Liver (tissue), 9 donors: Measurements from ENCODE around the gene PPIE. TPM values are rescaled to one million over a fixed set of nuclear protein-coding genes. Genes with fewer than 3 reads are reported as not detected.

Experiments
- DNase-seq: peaks from one replicate; pipeline ENCODE4 v3.0.0-alpha.2; 2017; ENCODE audit warnings: low spot score
- H3K27ac ChIP-seq, 2 donors: one replicate each; pipeline ENCODE4 v1.7.0; 2013; ENCODE audit warnings: inconsistent platforms in 2 of 2, low read length in 2 of 2, control low read depth in 1 of 2, low read depth in 1 of 2, mild to moderate bottlenecking in 1 of 2
- H3K27me3 ChIP-seq, 4 donors: one replicate each; pipeline versions ENCODE4 v1.6.1 to v1.7.0; 2013; ENCODE audit warnings: low read length in 3 of 4, inconsistent platforms in 1 of 4, mild to moderate bottlenecking in 1 of 4, moderate library complexity in 1 of 4; ENCODE audit not compliant: control insufficient read depth in 4 of 4, insufficient read depth in 4 of 4
- H3K36me3 ChIP-seq, 4 donors: one replicate each; pipeline versions ENCODE4 v1.6.1 to v1.7.0; 2013; ENCODE audit warnings: low read length in 3 of 4, mild to moderate bottlenecking in 3 of 4, low read depth in 1 of 4, moderate library complexity in 1 of 4; ENCODE audit not compliant: control insufficient read depth in 4 of 4, insufficient read depth in 3 of 4
- H3K4me1 ChIP-seq, 4 donors: one replicate each; pipeline versions ENCODE4 v1.6.1 to v1.7.0; 2013; ENCODE audit warnings: low read length in 3 of 4, mild to moderate bottlenecking in 3 of 4, moderate library complexity in 1 of 4; ENCODE audit not compliant: control insufficient read depth in 4 of 4, insufficient read depth in 4 of 4
- H3K4me3 ChIP-seq, 3 donors: one replicate each; pipeline versions ENCODE4 v1.6.1 to v1.7.0; 2013; ENCODE audit warnings: low read length in 3 of 3, control low read depth in 1 of 3, low read depth in 1 of 3, mild to moderate bottlenecking in 1 of 3
- H3K9ac ChIP-seq, 2 donors: one replicate each; pipeline ENCODE4 v1.7.0; 2013; ENCODE audit warnings: low read length in 2 of 2, mild to moderate bottlenecking in 2 of 2, moderate library complexity in 2 of 2, control low read depth in 1 of 2, low read depth in 1 of 2
- H3K9me3 ChIP-seq, 4 donors: one replicate each; pipeline versions ENCODE4 v1.6.1 to v1.7.0; 2013; ENCODE audit warnings: low read length in 3 of 4; ENCODE audit not compliant: control insufficient read depth in 4 of 4
- CTCF ChIP-seq: fragments of 150-350 bp; IDR thresholded peaks from 2 replicates; pipeline ENCODE4 v1.5.1; 2017; ENCODE audit warnings: improper control_type of control experiment, low read depth, low read length; ENCODE audit not compliant: missing input control
- EGR1 ChIP-seq, 2 donors: IDR thresholded peaks; 2 replicates each; pipeline ENCODE4 v1.6.1; 2016 to 2018; ENCODE audit warnings: antibody characterized with exemption in 2 of 2, low read depth in 2 of 2
- FOXA1 ChIP-seq: IDR thresholded peaks from 2 replicates; pipeline ENCODE4 v1.6.1; 2016; ENCODE audit warnings: antibody characterized with exemption
- FOXA2 ChIP-seq: IDR thresholded peaks from 2 replicates; pipeline ENCODE4 v1.6.1; 2016; ENCODE audit warnings: antibody characterized with exemption
- HNF4A ChIP-seq, 2 donors: conservative IDR thresholded peaks; 2 replicates each; pipeline ENCODE4 v1.6.1; 2016; ENCODE audit warnings: antibody characterized with exemption in 2 of 2, mild to moderate bottlenecking in 2 of 2
- HNF4G ChIP-seq: IDR thresholded peaks from 2 replicates; pipeline ENCODE4 v1.6.1; 2016; ENCODE audit warnings: antibody characterized with exemption
- JUND ChIP-seq, 2 donors: IDR thresholded peaks; 2 replicates each; pipeline ENCODE4 v1.6.1; 2016; ENCODE audit warnings: antibody characterized with exemption in 2 of 2
- NR2F2 ChIP-seq: IDR thresholded peaks from 2 replicates; pipeline ENCODE4 v1.6.1; 2016; ENCODE audit warnings: antibody characterized with exemption
- RAD21 ChIP-seq, 2 donors: IDR thresholded peaks; 2 replicates each; pipeline ENCODE4 v1.6.1; 2016; ENCODE audit warnings: antibody characterized with exemption in 2 of 2, mild to moderate bottlenecking in 2 of 2
- RXRA ChIP-seq, 2 donors: IDR thresholded peaks; 2 replicates each; pipeline ENCODE4 v1.6.1; 2017 to 2018; ENCODE audit warnings: antibody characterized with exemption in 2 of 2, mild to moderate bottlenecking in 1 of 2
- TAF1 ChIP-seq: conservative IDR thresholded peaks from 2 replicates; pipeline ENCODE4 v1.6.1; 2016; ENCODE audit warnings: antibody characterized with exemption, mild to moderate bottlenecking
- YY1 ChIP-seq: IDR thresholded peaks from 2 replicates; pipeline ENCODE4 v1.6.1; 2016; ENCODE audit warnings: antibody characterized with exemption, mild to moderate bottlenecking
- ZBTB33 ChIP-seq: IDR thresholded peaks from 2 replicates; pipeline ENCODE4 v1.6.1; 2016; ENCODE audit warnings: antibody characterized with exemption
- WGBS: extraction: QIAGEN DNeasy Blood & Tissue Kit; methylation state at CpG from one replicate; pipeline ENCODE4 v1.1.7; 2013; 5-methylcytosine and 5-hydroxymethylcytosine counted together
- polyA plus RNA-seq, 2 donors: library from polyadenylated mRNA; stranded (reverse) in 1 of 2; unstranded in 1 of 2; fragments of 200-250 nt in 1 of 2; fragments of >200 nt in 1 of 2; fragmentation: Nextera tagmentation in 1 of 2; extraction: Ambion mirVana in 1 of 2; gene quantifications; one replicate each; pipeline versions ENCODE4 v1.2.1 to v1.2.3, GENCODE V29; 2013 to 2015
- total RNA-seq, 2 donors: library from RNA; depleted of rRNA; stranded (reverse); fragments of >200 nt; gene quantifications; one replicate each; pipeline ENCODE4 v1.2.3, GENCODE V29; 2014
- TF ChIP-seq, protein P1 (sequence below): IDR thresholded peaks from 2 replicates; pipeline ENCODE4 v1.6.1; 2016; ENCODE audit warnings: antibody characterized with exemption
- TF ChIP-seq, protein P2 (sequence below): IDR thresholded peaks from 2 replicates; pipeline ENCODE4 v1.6.1; 2016; ENCODE audit warnings: antibody characterized with exemption
- donor health status: healthy.
- donor health status: healthy.
- donor health status: healthy.
- donor health status: healthy.
- donor health status: healthy.

The PPIE gene
- total and polyA plus RNA-seq, 4 donors: 15.5 to 23.6 (median 19.2) TPM

- TF ChIP-seq CTCF: no peak
- TF ChIP-seq RXRA (IDR thresholded peaks at IDR 0.05): no peak
- TF ChIP-seq FOXA1: no peak
- no peak for TF ChIP-seq HNF4G
- no peak for TF ChIP-seq EGR1 (IDR thresholded peaks at IDR 0.05; ENCODE audit: low read depth in 2 of 2)
These were observed 44.7 kb upstream of the PPIE start (continued) for GRCh38 chr1:39694026-39694425.

GRCh38 chr1:39695016-39695415 is 43.7 kb upstream of the PPIE start:
- H3K27ac ChIP-seq: no peak overlapping the region
- no peak overlapping the region for H3K4me3 ChIP-seq
- no peaks in the 10 kb centered on the region for H3K9me3 ChIP-seq
- no peak overlapping the region for H3K9ac ChIP-seq
- no peaks in the 10 kb centered on the region for H3K36me3 ChIP-seq
- peaks cover 0 to 14% (median 10%) of the 10 kb centered on the region in 4 donors for H3K4me1 ChIP-seq
- 10% methylated on average over 1 of the region's 1 CpG for WGBS
- H3K27me3 ChIP-seq: peaks cover 0 to 7% (median 2%) of the 10 kb centered on the region in 4 donors
- DNase-seq: no peak
- no peak for TF ChIP-seq TAF1
- TF ChIP-seq YY1: no peak
- TF ChIP-seq EGR1 (IDR thresholded peaks at IDR 0.05; ENCODE audit: low read depth in 2 of 2): no peak
- no peak for TF ChIP-seq RAD21 (IDR thresholded peaks at IDR 0.05)
- TF ChIP-seq NR2F2: no peak
- no peak for TF ChIP-seq ZBTB33
- no peak for TF ChIP-seq HNF4A (conservative IDR thresholded peaks at IDR 0.05)

DNA sequence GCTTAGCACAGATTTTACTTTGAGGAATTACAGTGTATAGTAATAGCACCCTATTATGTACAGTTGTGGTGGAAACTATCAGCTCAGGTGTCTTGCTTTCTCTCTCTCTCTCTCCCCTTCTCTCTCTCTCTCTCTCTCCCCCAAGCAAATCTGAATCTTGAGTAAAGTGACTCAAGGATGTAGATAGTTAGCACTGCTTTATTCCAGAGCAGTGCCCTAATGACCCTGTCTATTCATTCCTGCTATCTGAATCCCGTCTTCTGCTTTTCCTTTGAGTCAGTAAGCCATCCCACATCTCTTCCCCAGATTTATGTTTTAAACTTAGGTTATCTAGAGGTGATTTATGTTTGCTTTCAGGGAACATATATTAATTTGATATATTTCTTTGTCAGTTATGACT is 42.2 kb upstream of the PPIE start:
- peaks cover 0 to 13% (median 6%) of the 10 kb centered on the region in 4 donors for H3K4me1 ChIP-seq
- DNase-seq: no peak
- H3K9ac ChIP-seq: no peak overlapping the region
- TF ChIP-seq RXRA (IDR thresholded peaks at IDR 0.05): no peak
- no peak for TF ChIP-seq HNF4G
- no peak for TF ChIP-seq HNF4A (conservative IDR thresholded peaks at IDR 0.05)
- no peak for TF ChIP-seq CTCF
- TF ChIP-seq, protein P1, sequence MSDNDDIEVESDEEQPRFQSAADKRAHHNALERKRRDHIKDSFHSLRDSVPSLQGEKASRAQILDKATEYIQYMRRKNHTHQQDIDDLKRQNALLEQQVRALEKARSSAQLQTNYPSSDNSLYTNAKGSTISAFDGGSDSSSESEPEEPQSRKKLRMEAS: no peak
- no peak for TF ChIP-seq YY1
- TF ChIP-seq EGR1 (IDR thresholded peaks at IDR 0.05; ENCODE audit: low read depth in 2 of 2): no peak
- no peak for TF ChIP-seq FOXA1
- no peak for TF ChIP-seq ZBTB33
- TF ChIP-seq, protein P2, sequence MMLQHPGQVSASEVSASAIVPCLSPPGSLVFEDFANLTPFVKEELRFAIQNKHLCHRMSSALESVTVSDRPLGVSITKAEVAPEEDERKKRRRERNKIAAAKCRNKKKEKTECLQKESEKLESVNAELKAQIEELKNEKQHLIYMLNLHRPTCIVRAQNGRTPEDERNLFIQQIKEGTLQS: no peak
- TF ChIP-seq TAF1: no peak
- no peak for TF ChIP-seq RAD21 (IDR thresholded peaks at IDR 0.05)
- TF ChIP-seq FOXA2: no peak
- no peak for TF ChIP-seq JUND (IDR thresholded peaks at IDR 0.05)
- no peak for TF ChIP-seq NR2F2
- H3K27ac ChIP-seq: no peak overlapping the region
- H3K27me3 ChIP-seq: peaks cover 0 to 4% (median under 1%) of the 10 kb centered on the region in 4 donors
- no peaks in the 10 kb centered on the region for H3K36me3 ChIP-seq
- no peaks in the 10 kb centered on the region for H3K9me3 ChIP-seq
- no peak overlapping the region for H3K4me3 ChIP-seq
- 57% methylated on average over 1 of the region's 1 CpG for WGBS
